ENCODE measurements around the gene STK10. TPM values are rescaled to one million over a fixed set of nuclear protein-coding genes. Genes with fewer than 3 reads are reported as not detected.

The STK10 gene
- total RNA-seq, 1 experiment from 2014 or later, result 18.5 TPM

DNA sequence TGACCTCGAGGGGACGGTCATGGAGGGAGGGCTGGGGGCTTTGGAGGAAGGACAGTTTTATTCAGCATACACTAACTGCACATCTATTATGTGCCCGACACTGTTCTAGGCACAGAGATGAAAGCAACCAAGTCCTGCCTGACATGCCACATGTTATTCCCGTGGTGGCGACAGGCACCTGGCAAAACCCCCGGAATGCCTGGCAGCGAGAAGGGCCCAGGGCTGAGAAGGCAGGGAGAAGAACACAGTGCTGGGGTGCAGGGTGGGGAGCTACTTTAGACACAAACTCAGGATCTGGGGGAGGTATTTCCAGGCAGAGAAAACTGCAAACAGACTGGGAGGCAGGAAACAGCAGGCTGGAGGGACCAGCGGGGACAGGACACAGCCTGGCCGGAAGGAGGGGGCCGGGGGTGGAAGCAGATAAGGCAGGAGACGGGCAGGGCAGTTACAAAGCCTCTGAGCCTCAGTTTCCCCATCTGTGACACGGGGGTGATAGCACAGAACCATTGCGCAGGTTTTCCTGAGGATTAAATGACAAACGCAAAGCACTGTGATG is 77.7 kb downstream of the STK10 start:
- DNase-seq (ENCODE audit: low read depth), result no peak

DNA sequence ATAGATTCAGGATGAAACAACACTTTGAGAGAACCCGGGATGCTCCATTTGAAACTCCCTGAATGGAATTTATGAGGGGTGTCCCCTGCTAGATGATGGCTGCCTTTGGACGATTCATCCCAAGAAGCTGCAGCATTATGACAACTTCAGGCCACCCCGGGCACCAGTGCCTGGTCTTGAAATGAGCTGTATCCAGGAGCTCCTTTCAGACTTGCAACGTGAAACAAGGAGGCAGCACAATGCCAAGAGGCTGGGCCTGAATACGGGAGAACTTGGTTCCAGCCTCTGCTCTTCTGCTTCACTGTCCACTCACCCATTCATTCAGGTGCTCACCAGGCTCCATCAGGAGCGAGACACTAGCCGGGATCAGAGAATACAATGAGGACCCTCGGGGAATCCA is 78.3 kb downstream of the STK10 start:
- DNase-seq (ENCODE audit: low read depth), result no peak

- DNase-seq (ENCODE audit: low read depth), result peak; percentile 49
Measured at GRCh38 chr5:172107571-172107970, 80.5 kb downstream of the STK10 start.

DNA sequence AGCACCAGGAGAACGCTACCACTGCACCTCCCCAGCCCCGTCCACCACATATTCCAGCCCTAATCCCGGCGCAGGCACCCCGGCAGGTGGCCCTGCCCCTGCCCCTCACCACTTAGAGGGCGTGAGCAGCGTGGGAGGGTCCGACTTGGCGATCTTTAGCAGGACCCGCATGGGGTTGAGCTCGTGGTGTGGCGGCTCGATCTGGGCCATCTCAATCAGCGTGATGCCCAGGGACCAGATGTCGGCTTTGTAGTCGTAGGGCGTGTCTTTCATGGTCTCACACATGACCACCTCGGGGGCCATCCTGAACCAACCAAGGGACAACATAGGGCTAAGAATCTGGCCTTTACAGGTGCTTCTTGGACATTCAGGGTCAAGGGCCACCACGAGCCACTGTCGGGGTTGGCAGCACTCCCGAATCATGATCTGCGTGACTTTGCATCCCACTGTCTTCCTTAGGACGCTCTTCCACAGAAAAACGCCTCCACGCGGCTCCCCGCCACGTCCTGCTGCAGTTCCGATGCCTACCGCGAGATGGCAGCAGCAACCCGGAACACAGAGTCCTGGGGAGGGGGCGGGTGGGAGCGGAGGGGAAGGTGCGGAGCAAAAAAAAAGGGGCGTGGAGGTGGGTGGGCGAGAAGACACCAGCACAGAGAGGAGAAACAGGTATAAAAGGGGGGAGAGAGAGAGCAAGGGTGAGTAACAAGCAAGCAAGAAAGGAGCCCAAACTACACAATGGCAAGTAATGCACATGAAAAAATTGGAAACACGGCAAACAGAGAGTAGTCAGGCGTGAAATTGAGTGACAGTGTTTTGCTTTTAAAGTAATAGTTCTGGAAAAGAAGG is 81.3 kb downstream of the STK10 start:
- peak; percentile 49 for DNase-seq (ENCODE audit: low read depth)

DNA sequence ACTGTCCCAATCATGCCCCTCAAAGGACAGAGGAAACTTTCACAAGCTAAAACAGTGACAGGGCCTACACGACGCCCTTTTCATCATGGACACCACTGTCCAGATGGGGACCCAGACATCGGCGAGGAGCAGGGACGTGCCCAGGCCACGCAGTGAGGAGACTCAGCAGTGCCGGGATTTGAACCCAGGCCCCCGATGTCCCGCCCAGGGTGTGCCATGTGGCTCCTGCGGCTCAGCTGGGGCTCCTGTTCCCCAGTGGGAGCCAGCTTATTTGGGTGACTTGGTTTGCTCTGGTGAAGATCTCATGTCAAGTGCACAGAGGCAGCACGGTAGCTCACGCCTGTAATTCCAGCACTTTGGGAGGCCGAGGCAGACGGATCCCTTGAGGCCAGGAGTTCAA is 82.2 kb downstream of the STK10 start:
- DNase-seq (ENCODE audit: low read depth), result no peak

- no peak for DNase-seq (ENCODE audit: low read depth)
Measured at GRCh38 chr5:172104801-172105701, 83.0 kb downstream of the STK10 start.

- no peak for DNase-seq (ENCODE audit: low read depth)
Measured at GRCh38 chr5:172104021-172104420, 84.0 kb downstream of the STK10 start.

- DNase-seq (ENCODE audit: low read depth), result peak; percentile 98
Measured at GRCh38 chr5:172102913-172103626, 85.0 kb downstream of the STK10 start.

DNA sequence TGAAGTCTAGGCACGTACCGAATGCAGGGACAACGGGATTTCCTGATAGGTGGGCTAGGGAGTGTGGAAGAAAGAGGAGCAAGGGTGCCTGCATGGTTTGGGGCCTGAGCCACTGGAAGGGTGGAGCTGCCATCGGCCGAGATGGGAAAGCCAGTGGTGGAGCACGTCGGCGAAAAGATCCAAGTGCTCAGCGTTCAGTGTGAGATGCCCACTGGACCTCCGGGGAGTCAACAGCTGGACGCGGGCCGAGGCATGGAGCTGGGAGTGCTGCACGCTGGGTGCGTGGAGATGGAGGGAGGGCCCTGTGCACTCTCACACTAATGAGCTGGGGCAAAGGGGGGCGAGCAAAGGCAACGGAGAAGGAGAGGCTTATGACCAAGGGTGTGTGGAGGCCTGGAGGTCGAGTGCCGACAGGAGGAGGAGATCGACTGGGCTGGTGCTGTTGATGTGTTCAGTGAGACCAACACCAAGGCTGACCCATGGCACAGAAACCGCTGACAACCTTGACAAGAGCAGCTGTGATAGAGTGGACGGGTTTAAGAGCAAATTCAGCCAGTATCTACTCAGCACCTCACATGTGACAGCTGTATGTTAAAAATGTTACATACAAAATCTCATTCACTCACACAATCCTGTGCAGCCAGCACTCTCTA is 85.7 kb downstream of the STK10 start:
- peak; percentile 49 for DNase-seq (ENCODE audit: low read depth)

GRCh38 chr5:172101547-172102217 is 86.3 kb downstream of the STK10 start:
- no peak for DNase-seq (ENCODE audit: low read depth)

DNA sequence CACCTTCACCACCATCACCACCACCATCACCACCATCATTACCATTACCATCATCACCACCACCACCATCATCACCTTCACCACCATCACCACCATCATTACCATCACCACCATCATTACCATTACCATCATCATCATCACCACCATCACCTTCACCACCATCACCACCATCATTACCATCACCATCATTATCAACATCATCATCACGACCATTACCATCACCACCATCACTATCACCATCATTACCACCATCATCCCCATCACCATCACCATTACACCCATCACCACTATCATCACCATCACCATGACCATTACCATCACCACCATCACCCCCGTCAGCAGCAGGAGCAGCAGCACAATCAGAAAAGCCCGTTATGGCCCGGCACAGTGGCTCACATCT is 89.1 kb downstream of the STK10 start:
- no peak for DNase-seq (ENCODE audit: low read depth)

DNA sequence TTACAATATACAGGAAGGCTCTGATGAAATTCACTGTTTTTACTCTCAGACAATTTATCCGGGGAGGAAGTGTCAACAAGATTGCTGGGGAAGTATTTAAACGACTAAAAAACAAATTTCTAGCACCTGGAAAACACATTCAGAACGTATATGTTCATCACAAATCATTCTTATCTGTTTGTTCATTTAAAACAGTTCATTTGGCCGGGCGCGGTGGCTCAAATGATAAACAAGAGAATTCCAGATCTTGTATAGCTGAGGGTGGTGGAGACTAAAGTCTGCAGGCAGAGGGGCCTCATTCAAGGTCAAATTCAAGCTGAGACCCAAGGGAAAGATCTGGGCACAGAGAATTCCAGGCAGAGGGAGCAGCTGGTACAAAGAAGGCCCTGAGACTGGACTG is 90.0 kb downstream of the STK10 start:
- DNase-seq (ENCODE audit: low read depth), result no peak

DNA sequence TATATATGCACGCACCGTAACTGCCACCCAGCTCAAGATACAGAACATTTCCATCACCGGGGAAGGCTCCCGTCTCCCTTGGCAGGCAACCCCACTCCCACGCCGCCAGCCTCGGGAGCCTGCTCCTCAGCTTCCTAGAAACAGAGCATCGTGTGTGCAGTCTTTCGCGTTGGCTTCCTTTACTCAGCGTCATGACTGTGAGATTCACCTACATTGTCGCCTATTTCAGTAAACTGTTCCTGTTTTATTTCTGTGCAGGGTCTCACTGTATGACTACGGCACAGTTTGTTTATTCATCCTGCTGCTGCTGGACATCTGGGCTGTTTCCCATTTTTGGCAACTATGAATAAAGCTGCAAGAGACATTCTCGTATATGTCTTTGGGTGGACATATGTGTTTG is 90.7 kb downstream of the STK10 start:
- no peak for DNase-seq (ENCODE audit: low read depth)

- DNase-seq (ENCODE audit: low read depth), result no peak
Measured at GRCh38 chr5:172096207-172096940, 91.7 kb downstream of the STK10 start.

DNA sequence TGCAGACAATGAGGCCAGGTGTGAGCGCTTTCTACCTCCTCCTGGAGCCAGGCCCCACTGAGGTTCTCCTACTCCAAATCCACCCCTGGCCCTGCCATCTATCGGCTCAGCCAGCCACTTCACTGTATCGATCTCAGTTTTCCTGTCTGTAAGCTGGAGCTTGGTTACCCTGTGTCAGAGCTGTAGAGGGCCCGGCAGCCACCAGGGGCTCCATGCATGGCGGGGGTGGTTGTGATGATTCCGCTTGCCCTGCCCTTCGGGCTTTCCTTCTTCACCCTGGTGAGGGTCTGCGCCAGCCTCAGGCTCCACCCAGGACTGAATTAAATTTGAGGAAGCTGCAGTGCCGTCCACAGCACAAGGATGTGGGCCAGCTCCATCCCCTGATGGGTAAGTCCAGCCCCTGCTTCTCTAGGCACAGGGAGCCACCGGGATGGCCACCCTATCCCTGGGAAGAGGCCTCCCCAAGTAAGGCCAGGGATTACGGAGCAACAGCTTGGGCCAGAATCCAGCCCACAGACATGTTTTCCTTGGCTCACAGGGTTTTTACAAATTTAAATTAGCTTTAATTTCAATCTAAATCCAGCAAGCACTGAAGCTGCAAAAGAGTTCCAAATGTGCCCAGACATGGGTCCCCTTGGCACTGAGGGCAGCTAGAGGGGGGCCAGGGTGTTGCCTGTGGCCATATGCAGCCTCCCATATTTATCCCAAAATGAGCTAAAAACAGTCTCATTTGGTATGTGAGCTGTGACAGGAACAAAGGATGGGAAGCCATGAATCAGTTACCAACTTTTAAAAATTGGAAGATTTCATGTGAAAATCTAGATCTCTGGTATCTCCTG is 92.4 kb downstream of the STK10 start:
- DNase-seq (ENCODE audit: low read depth), result no peak

- DNase-seq (ENCODE audit: low read depth), result no peak
Measured at GRCh38 chr5:172093965-172094364, 94.1 kb downstream of the STK10 start.

- DNase-seq (ENCODE audit: low read depth), result no peak
Measured at GRCh38 chr5:172093559-172093958, 94.5 kb downstream of the STK10 start.

DNA sequence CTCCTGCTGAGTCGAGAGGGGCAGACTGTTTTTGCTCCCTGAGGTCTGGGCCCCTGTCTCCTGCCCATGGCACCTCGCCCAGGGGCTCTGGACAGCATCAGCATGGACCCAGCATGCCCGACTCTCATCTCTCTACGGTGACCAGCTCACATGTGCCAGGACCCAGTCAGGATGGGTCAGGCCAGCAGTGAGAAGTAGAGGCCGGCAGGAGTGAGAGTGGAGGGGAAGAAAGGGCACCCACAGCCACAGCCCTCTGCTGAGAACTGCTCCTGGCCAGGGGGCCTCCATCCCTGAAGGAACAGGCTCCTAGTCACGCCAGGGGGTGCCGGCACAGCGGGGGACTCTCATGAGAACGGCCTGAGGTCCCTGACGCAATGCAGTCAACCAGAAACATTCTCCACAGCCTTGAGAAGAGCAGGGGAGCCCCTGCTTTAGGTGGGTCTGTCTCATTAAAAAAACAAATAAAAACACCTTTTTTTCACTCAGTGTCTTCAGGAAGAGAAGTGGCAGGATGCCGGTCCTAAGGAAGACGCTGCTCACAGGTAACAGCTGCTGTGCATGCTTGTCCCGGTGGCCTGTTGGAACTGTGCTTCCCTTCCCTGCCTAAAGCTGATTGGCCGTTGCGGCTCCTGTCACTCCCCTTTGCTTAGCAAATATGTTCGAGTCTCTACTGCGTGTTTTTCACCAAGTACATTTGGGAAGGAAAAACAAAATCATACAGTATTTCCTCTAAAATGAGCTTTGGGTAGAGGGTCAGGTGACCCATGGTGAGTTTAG is 95.9 kb downstream of the STK10 start:
- no peak for DNase-seq (ENCODE audit: low read depth)

Measured in Daoy (cell line).